ENCODE results near the gene GHRH.

The GHRH gene

GRCh38 chr20:37228082-37228481 is 33.5 kb downstream of the GHRH start:
- no peak for DNase-seq
- peaks cover 100% of the 10 kb centered on the region for H3K36me3 Mint-ChIP-seq (ENCODE audit: low read depth)
- H3K27ac Mint-ChIP-seq, result no peak overlapping the region
- H3K9me3 Mint-ChIP-seq, result no peaks in the 10 kb centered on the region
- no peak overlapping the region for H3K4me3 Mint-ChIP-seq
- no peaks in the 10 kb centered on the region for H3K27me3 Mint-ChIP-seq
- no peaks in the 10 kb centered on the region for H3K4me1 Mint-ChIP-seq (ENCODE audit: low read depth)

DNA sequence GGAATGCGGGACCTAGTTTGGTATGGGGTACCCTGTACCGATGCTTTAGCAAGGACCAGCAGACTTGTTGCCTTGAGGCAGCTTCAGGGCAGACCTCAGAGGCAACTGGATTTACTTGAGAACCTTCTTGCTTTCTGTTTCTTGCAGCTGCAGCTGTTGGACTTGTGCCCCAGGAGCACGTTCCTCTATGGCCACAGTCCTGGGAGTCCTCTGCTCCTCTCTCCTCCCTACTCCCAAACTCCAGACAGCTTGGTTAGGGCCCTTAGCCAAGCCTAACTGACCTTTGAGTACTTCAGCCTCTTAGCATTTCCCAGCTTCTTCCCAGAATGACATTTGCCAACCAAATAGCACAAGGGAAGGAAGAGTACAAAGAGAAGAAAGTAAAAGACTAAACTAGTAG is 34.7 kb downstream of the GHRH start:
- Mint-ChIP-seq H3K36me3 (ENCODE audit: low read depth) (peaks cover 100% of the 10 kb centered on the region), H3K4me3 (no peak overlapping the region), H3K9me3 (no peaks in the 10 kb centered on the region), H3K27ac (no peak overlapping the region), H3K4me1 (ENCODE audit: low read depth) (peaks cover 2% of the 10 kb centered on the region), H3K27me3 (no peaks in the 10 kb centered on the region)
- DNase-seq, result no peak

GRCh38 chr20:37225146-37225545 is 36.5 kb downstream of the GHRH start:
- no peak overlapping the region for H3K4me3 Mint-ChIP-seq
- DNase-seq, result no peak
- H3K27me3 Mint-ChIP-seq, result no peaks in the 10 kb centered on the region
- H3K9me3 Mint-ChIP-seq, result no peaks in the 10 kb centered on the region
- H3K4me1 Mint-ChIP-seq (ENCODE audit: low read depth), result peaks cover 2% of the 10 kb centered on the region
- peaks cover 98% of the 10 kb centered on the region for H3K36me3 Mint-ChIP-seq (ENCODE audit: low read depth)
- no peak overlapping the region for H3K27ac Mint-ChIP-seq

- H3K4me3 Mint-ChIP-seq, result no peak overlapping the region
- H3K4me1 Mint-ChIP-seq (ENCODE audit: low read depth), result peaks cover 3% of the 10 kb centered on the region
- peak overlapping the region; percentile 11 for H3K27ac Mint-ChIP-seq
- H3K27me3 Mint-ChIP-seq, result no peaks in the 10 kb centered on the region
- DNase-seq, result no peak
- no peaks in the 10 kb centered on the region for H3K9me3 Mint-ChIP-seq
- H3K36me3 Mint-ChIP-seq (ENCODE audit: low read depth), result peaks cover 98% of the 10 kb centered on the region
Observed at GRCh38 chr20:37223053-37223452, 38.6 kb downstream of the GHRH start.

DNA sequence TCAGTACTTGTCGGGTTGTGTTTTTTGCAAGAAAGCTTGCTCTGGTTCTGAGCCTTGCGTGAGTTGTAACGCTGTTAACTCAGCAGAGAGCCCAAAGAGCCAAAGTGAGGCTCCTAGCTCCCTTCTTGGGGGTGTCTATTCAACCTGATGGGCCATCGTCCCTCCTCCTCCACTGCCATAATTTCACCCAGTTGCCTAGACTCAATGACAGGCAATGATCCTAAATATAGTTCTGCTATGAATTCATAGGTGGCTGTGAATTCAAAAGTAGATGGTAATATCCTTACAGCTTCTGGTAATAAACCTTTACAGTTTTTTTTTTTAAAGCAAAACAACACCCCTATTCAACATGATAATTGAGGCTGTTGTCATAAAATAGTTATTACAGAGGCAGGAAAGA is 39.5 kb downstream of the GHRH start:
- H3K36me3 Mint-ChIP-seq (ENCODE audit: low read depth), result peaks cover 97% of the 10 kb centered on the region
- DNase-seq, result no peak
- H3K9me3 Mint-ChIP-seq, result no peaks in the 10 kb centered on the region
- no peak overlapping the region for H3K27ac Mint-ChIP-seq
- peaks cover 3% of the 10 kb centered on the region for H3K4me1 Mint-ChIP-seq (ENCODE audit: low read depth)
- no peaks in the 10 kb centered on the region for H3K27me3 Mint-ChIP-seq
- no peak overlapping the region for H3K4me3 Mint-ChIP-seq

DNA sequence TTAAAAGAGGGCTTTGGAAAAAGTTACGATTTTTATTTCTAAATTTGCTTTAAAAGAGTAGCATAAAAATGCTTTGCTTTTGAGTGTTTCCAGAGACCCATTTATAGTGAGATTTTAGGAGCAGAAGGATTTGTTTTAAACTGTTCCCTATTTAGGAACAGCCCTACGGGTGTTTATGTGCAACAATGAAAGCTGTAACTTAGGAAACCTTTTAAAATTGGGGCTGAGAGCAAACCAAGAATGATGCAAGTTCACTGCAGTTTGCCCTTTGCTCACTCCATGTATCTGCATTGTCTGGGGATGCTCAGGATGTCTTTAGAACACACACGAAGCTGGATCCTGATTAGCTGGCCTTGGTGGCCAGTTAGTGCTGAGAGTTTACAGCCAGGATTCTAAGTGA is 40.9 kb downstream of the GHRH start:
- peaks cover 95% of the 10 kb centered on the region for H3K36me3 Mint-ChIP-seq (ENCODE audit: low read depth)
- no peaks in the 10 kb centered on the region for H3K27me3 Mint-ChIP-seq
- no peaks in the 10 kb centered on the region for H3K9me3 Mint-ChIP-seq
- no peak for DNase-seq
- peaks cover 3% of the 10 kb centered on the region for H3K4me1 Mint-ChIP-seq (ENCODE audit: low read depth)
- H3K27ac Mint-ChIP-seq, result no peak overlapping the region
- H3K4me3 Mint-ChIP-seq, result no peak overlapping the region

- Mint-ChIP-seq H3K4me1 (ENCODE audit: low read depth) (peaks cover 5% of the 10 kb centered on the region), H3K4me3 (no peak overlapping the region), H3K9me3 (no peaks in the 10 kb centered on the region), H3K36me3 (ENCODE audit: low read depth) (peaks cover 95% of the 10 kb centered on the region), H3K27me3 (no peaks in the 10 kb centered on the region), H3K27ac (no peak overlapping the region)
- DNase-seq, result no peak
Observed at GRCh38 chr20:37219751-37220668, 41.6 kb downstream of the GHRH start.

- peaks cover 7% of the 10 kb centered on the region for H3K4me1 Mint-ChIP-seq (ENCODE audit: low read depth)
- no peaks in the 10 kb centered on the region for H3K9me3 Mint-ChIP-seq
- peaks cover 94% of the 10 kb centered on the region for H3K36me3 Mint-ChIP-seq (ENCODE audit: low read depth)
- no peaks in the 10 kb centered on the region for H3K27me3 Mint-ChIP-seq
- no peak overlapping the region for H3K4me3 Mint-ChIP-seq
- no peak for DNase-seq
- no peak overlapping the region for H3K27ac Mint-ChIP-seq
Observed at GRCh38 chr20:37218976-37219375, 42.6 kb downstream of the GHRH start.

DNA sequence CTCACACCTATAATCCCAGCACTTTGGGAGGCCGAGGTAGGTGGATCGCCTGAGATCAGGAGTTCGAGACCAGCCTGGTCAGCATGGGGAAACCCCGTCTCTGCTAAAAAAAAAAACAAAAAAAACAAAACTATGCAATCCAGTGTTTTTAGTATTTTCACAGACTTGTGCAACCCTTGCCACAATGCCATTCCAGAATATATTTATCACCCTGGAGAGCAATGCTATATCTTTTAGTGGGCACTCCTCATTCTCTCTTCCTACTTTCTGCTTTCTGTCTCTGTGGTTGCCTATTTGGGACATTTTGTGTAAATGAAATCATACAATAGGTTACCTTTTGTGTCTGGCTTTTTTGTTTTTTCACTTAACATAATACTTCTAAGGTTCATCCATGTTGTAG is 43.2 kb downstream of the GHRH start:
- H3K4me1 Mint-ChIP-seq (ENCODE audit: low read depth), result peaks cover 7% of the 10 kb centered on the region
- H3K36me3 Mint-ChIP-seq (ENCODE audit: low read depth), result peaks cover 94% of the 10 kb centered on the region
- no peaks in the 10 kb centered on the region for H3K27me3 Mint-ChIP-seq
- H3K27ac Mint-ChIP-seq, result no peak overlapping the region
- DNase-seq, result no peak
- no peaks in the 10 kb centered on the region for H3K9me3 Mint-ChIP-seq
- no peak overlapping the region for H3K4me3 Mint-ChIP-seq

GRCh38 chr20:37209661-37210314 is 51.8 kb downstream of the GHRH start:
- H3K27ac Mint-ChIP-seq, result no peak overlapping the region
- H3K36me3 Mint-ChIP-seq (ENCODE audit: low read depth), result peaks cover 87% of the 10 kb centered on the region
- peaks cover 2% of the 10 kb centered on the region for H3K4me1 Mint-ChIP-seq (ENCODE audit: low read depth)
- no peak overlapping the region for H3K4me3 Mint-ChIP-seq
- H3K9me3 Mint-ChIP-seq, result no peaks in the 10 kb centered on the region
- no peaks in the 10 kb centered on the region for H3K27me3 Mint-ChIP-seq
- DNase-seq, result no peak

DNA sequence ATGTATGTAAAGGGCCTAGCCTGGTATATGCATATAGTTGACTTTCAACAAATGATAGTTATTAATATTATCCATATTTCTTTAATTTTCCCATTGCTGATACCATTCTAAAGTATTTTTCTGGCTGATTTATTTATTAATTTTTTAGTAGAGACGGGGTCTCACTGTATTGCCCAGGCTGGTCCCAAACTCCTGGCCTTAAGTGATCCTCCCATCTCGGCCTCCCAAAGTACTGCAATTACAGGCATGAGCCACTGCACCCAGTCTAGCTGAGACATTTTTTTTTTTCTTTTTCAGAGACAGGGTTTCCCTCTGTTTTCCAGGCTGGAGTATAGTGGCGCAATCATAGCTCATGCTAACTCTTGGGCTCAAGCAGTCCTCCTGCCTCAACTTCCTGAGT is 52.4 kb downstream of the GHRH start:
- Mint-ChIP-seq H3K4me1 (ENCODE audit: low read depth) (no peaks in the 10 kb centered on the region), H3K27me3 (no peaks in the 10 kb centered on the region), H3K9me3 (no peaks in the 10 kb centered on the region), H3K36me3 (ENCODE audit: low read depth) (peaks cover 87% of the 10 kb centered on the region), H3K27ac (no peak overlapping the region), H3K4me3 (no peak overlapping the region)
- DNase-seq, result no peak

GRCh38 chr20:37207171-37207570 is 54.4 kb downstream of the GHRH start:
- H3K4me1 Mint-ChIP-seq (ENCODE audit: low read depth), result peaks cover 1% of the 10 kb centered on the region
- no peak overlapping the region for H3K4me3 Mint-ChIP-seq
- H3K27ac Mint-ChIP-seq, result no peak overlapping the region

GRCh38 chr20:37205794-37206193 is 55.8 kb downstream of the GHRH start:
- DNase-seq, result no peak
- H3K36me3 Mint-ChIP-seq (ENCODE audit: low read depth), result peaks cover 92% of the 10 kb centered on the region
- H3K9me3 Mint-ChIP-seq, result no peaks in the 10 kb centered on the region
- peaks cover 9% of the 10 kb centered on the region for H3K4me1 Mint-ChIP-seq (ENCODE audit: low read depth)
- H3K27ac Mint-ChIP-seq, result peak overlapping the region; percentile 14
- H3K27me3 Mint-ChIP-seq, result no peaks in the 10 kb centered on the region
- H3K4me3 Mint-ChIP-seq, result no peak overlapping the region

More at GRCh38 chr20:37207171-37207570, 54.4 kb downstream of the GHRH start:
- Mint-ChIP-seq H3K36me3 (ENCODE audit: low read depth) (peaks cover 86% of the 10 kb centered on the region), H3K27me3 (no peaks in the 10 kb centered on the region), H3K9me3 (no peaks in the 10 kb centered on the region)
- no peak for DNase-seq

GRCh38 chr20:37205130-37205529 is 56.5 kb downstream of the GHRH start:
- DNase-seq, result no peak
- Mint-ChIP-seq H3K4me3 (no peak overlapping the region), H3K27me3 (no peaks in the 10 kb centered on the region), H3K9me3 (no peaks in the 10 kb centered on the region), H3K27ac (no peak overlapping the region), H3K36me3 (ENCODE audit: low read depth) (peaks cover 95% of the 10 kb centered on the region), H3K4me1 (ENCODE audit: low read depth) (peaks cover 9% of the 10 kb centered on the region)

DNA sequence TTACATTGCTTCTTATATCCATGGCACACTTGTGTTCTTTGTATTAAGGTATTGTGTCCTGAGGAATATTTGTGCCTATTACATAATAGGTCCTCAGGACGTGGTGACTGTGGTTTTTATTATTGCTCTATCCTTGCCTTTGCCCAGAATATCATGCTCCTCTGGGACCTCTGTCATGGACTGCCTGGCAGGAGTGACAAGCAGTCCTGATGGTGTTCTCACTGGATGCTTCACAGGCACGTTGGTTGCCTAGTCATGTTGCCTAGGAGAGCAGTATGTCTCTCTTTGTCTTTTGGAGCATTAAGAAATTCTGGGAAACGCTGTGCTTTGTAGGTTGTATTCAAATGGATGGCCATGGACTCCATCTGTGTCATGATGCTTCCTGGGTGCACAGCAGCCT is 57.6 kb downstream of the GHRH start:
- Mint-ChIP-seq H3K4me3 (no peak overlapping the region), H3K36me3 (ENCODE audit: low read depth) (peaks cover 95% of the 10 kb centered on the region), H3K9me3 (no peaks in the 10 kb centered on the region), H3K27ac (no peak overlapping the region), H3K4me1 (ENCODE audit: low read depth) (peaks cover 9% of the 10 kb centered on the region), H3K27me3 (no peaks in the 10 kb centered on the region)
- no peak for DNase-seq

Measured in activated T-cell treated with anti-CD3 and anti-CD28 coated beads, Interleukin-2, amount 50 U/mL, for 24 hours (primary cell).